Naive thymus-derived CD8-positive, alpha-beta T cell (primary cell): ENCODE data around the gene TRMT1. TPM values are rescaled to one million over a fixed set of nuclear protein-coding genes. Genes with fewer than 3 reads are reported as not detected.

Experiments used
- ATAC-seq, 2 donors: fragments of 150-1000 bp; cut with Tn5 transposase in 1 of 2; sonication (Bioruptor Pico), chemical (Tn5 transposase) in 1 of 2; 1 replicate in 1 of 2; 2 replicates in 1 of 2; pipeline ENCODE4 v1.10.0; 2021; ENCODE audit warnings: mild to moderate bottlenecking in 2 of 2, moderate library complexity in 2 of 2
- POLR2A ChIA-PET: fragments of 350-600 bp; sonication (Branson Sonifier 250); formaldehyde crosslinking; loops from one replicate; lab custom pipeline; 2021; ENCODE audit warnings: antibody characterized with exemption; lab: Charles Lee
- DNase-seq, 10 donors: peaks; one replicate each; pipeline versions ENCODE4 v3.0.0 to v3.0.0-alpha.2; 2020 to 2022
- H3K27ac Mint-ChIP-seq, 10 donors: one replicate each; pipeline ENCODE4 v1.8.0; 2020 to 2022; ENCODE audit warnings: mild to moderate bottlenecking in 10 of 10, mixed read lengths in 10 of 10, moderate library complexity in 4 of 10, inconsistent platforms in 1 of 10
- H3K27me3 Mint-ChIP-seq, 5 donors: one replicate each; pipeline ENCODE4 v1.8.0; 2021 to 2022; ENCODE audit warnings: mixed read lengths in 5 of 5
- H3K36me3 Mint-ChIP-seq, 3 donors: one replicate each; pipeline ENCODE4 v1.8.0; 2020 to 2022; ENCODE audit warnings: mixed read lengths in 3 of 3, mild to moderate bottlenecking in 2 of 3, inconsistent platforms in 1 of 3
- H3K4me1 Mint-ChIP-seq, 4 donors: one replicate each; pipeline ENCODE4 v1.8.0; 2021 to 2022; ENCODE audit warnings: mixed read lengths in 4 of 4
- H3K4me3 Mint-ChIP-seq, 10 donors: one replicate each; pipeline ENCODE4 v1.8.0; 2020 to 2022; ENCODE audit warnings: mild to moderate bottlenecking in 10 of 10, mixed read lengths in 10 of 10, moderate library complexity in 6 of 10, inconsistent platforms in 1 of 10
- H3K9me3 Mint-ChIP-seq, 9 donors: one replicate each; pipeline ENCODE4 v1.8.0; 2020 to 2022; ENCODE audit warnings: mixed read lengths in 9 of 9, mild to moderate bottlenecking in 3 of 9, inconsistent platforms in 1 of 9, moderate library complexity in 1 of 9
- polyA plus RNA-seq, 3 donors: library from polyadenylated mRNA; unstranded; fragments of 300-500 nt; fragmentation: Illumina TruSeq; gene quantifications; one replicate each; pipeline ENCODE4 v1.2.3, GENCODE V29; 2021
- total RNA-seq, 8 experiments: library from RNA in 2 of 8; stranded (reverse) in 2 of 8; gene quantifications; one replicate each; pipeline ENCODE4 v1.2.3 and lab custom pipeline; 2021 to 2026

Gene TRMT1
- total and polyA plus RNA-seq, 5 experiments from 2014 or later = 26.1 to 103 (median 35.1) TPM

DNA sequence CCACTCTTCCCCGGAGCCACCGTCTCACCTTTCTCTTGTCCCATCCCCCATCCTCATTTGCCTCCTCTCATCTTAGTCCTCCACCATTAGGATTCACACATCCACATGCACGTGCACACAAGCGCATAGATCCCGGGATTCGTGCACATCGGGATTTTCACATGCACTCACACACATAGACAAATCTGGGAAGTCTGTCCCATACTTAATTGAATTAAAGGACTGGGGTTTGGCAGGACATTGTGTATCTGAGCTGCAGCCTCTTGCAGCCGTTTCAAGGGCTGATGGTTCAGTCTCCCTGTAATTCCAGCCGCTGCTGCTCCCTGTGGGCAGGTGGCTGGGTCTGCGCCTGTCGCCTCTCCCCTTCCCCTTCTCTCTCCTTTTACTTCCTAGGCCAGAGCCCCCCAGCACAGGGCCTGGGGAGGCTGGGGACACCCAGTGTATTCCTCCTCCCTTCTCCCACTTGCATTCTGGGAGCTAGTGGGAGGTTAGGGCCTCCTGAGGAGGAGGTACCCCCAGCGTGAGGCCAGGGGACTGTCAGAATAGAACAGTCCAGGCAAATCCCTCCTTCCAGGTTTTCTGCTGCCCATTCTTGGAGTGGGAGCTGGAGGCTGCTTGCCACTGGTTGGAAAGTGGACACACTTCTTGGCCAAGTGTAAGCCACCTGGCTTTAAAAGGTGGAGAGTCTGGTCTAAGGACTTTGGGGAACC is 57.4 kb downstream of the TRMT1 start:
- no peaks in the 10 kb centered on the region for H3K36me3 Mint-ChIP-seq
- DNase-seq = no peak
- no peak overlapping the region for H3K4me3 Mint-ChIP-seq
- H3K9me3 Mint-ChIP-seq = no peaks in the 10 kb centered on the region
- H3K27me3 Mint-ChIP-seq = peaks cover 4 to 22% (median 12%) of the 10 kb centered on the region in 5 donors
- no peak for ATAC-seq
- POLR2A ChIA-PET = no interaction called here
- no peak overlapping the region for H3K27ac Mint-ChIP-seq
- H3K4me1 Mint-ChIP-seq = peaks cover 3 to 11% (median 9%) of the 10 kb centered on the region in 4 donors

DNA sequence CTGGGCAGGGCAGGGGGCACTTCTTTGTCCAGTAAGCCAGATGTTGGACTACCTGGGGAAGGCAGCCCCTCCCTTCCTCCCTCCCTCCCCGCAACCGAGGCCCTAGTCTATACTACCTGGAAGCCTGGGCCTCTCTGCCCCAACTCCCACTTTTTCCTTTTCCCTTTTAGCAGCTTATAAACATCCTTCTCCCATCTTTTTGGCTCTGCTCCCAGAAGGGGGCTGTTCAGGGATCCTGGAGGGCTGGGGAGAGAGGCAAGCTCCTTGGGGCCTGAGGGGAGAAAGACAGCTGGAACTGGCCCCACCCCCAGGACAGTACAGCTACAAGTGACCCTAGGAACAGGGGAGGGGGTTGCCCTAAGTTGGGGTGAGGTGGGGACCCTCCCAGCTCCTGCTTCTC is 58.8 kb downstream of the TRMT1 start:
- POLR2A ChIA-PET = interaction anchor here (0.6 to 1.5 kb wide), 2 partner anchors 72 to 139 kb away, joined by 3 to 5 read pairs; no protein-coding TSS in a partner anchor
- Mint-ChIP-seq H3K27me3 (peaks cover 1 to 10% (median 5%) of the 10 kb centered on the region in 5 donors), H3K4me1 (peaks cover 4 to 11% (median 9%) of the 10 kb centered on the region in 4 donors), H3K9me3 (no peaks in the 10 kb centered on the region), H3K36me3 (no peaks in the 10 kb centered on the region), H3K4me3 (no peak overlapping the region), H3K27ac (no peak overlapping the region)
- ATAC-seq (no peak), DNase-seq (no peak)

DNA sequence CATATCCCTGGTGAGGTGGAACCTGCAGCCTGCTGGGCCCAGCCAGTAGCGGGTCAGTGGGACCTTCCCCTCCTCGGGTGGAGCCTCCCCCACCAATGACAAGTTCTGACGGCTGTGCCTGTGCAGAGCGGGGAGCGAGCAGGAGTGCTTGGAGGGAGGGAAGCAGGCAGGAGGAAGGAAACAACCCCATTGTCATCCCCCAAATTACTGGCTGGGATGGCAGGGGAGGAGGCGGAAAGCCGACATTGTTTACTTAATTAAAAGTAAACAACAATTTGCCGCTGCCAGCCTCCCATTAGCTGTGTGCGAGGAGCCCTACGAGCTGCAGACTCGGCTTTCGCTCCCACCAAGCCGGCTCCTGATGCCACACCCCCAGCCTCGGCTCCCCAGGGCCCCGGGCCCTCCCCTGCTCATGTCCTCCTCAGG is 59.4 kb downstream of the TRMT1 start:
- Mint-ChIP-seq H3K27ac (no peak overlapping the region), H3K9me3 (no peaks in the 10 kb centered on the region), H3K4me1 (peaks cover 6 to 11% (median 9%) of the 10 kb centered on the region in 4 donors), H3K36me3 (no peaks in the 10 kb centered on the region), H3K27me3 (peaks cover 1 to 8% (median 5%) of the 10 kb centered on the region in 5 donors), H3K4me3 (no peak overlapping the region)
- no peak for ATAC-seq
- no peak for DNase-seq
- POLR2A ChIA-PET = interaction anchor here (1.5 kb wide), 1 partner anchor 71 kb away, joined by 5 read pairs; no protein-coding TSS in a partner anchor

DNA sequence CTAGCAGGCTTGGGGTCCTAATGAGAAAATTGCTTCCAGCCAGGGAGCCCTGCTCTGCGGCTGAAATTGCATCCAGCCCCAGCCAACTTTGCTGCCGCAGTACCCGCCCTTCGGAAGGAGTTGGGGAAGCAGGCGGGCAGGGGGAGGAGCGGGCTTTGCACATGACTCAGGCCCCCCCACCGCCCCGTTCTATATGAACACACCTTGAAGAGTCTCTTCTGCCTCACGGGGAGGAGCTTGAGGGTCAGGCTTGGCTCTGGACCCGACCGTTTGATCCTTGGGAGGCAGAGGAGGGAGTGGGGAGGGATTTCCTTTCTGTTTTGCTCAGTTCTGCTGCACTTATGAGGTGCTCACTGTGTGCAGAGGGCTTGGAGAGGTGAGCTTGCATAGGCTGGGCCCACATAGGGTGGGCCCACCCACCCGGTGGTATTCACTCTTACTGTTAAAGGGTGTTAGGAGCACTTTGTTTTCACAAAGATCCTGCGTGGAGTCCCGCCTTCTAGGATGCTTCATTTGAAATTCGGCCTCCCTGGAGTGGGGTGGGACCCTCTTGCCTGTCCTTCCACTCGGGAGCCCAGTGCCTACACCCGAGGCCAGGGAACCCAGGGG is 60.4 kb downstream of the TRMT1 start:
- no peak for DNase-seq
- H3K36me3 Mint-ChIP-seq = no peaks in the 10 kb centered on the region
- ATAC-seq = no peak
- H3K27ac Mint-ChIP-seq = no peak overlapping the region
- no peaks in the 10 kb centered on the region for H3K9me3 Mint-ChIP-seq
- POLR2A ChIA-PET = no interaction called here
- H3K27me3 Mint-ChIP-seq = peaks cover 0 to 12% (median 5%) of the 10 kb centered on the region in 5 donors
- no peak overlapping the region for H3K4me3 Mint-ChIP-seq
- H3K4me1 Mint-ChIP-seq = peaks cover 10 to 16% (median 15%) of the 10 kb centered on the region in 4 donors

DNA sequence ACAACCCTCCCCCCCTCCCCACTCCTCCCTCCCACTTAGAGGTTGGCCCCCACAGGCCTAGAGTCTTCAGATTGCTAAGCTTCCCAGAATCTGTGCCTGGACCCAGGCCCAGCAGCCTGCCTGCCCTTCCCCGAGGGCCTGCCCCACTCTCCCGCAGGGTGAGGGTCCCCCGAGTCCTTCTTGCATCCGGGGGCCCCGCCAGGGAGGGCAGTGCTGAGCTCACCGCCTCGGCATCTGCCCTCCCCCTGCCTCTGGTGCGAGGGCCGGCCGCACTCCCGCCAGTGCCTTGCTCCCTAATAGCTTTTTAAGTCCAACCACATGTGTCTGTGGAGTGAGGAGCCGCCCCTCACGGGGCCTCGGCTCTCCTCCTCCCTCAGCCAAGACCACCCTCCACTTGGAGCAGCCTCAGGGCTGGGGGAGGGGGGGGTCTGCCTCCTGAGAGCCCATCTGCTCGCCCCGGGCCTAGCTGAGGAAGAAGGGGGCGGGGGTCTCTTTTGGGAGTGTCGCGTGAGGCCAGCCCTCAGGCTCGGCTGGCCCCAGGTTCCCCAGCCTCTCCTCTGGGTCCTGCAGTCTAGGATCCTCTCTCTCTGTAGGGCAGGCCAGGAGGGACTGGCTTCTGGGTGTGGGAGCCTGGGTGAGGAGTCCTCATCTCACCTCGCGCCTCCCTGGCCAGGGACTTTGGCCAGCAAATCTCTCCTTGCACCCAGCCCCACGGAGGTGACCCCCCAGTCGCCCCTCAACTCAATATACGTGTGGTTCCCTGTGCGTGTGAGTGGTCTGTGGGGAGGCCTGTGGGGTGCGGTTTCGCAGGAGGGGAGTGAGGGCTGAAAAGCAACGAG is 61.1 kb downstream of the TRMT1 start:
- Mint-ChIP-seq H3K36me3 (no peaks in the 10 kb centered on the region), H3K27ac (no peak overlapping the region), H3K27me3 (peaks cover 0 to 19% (median 5%) of the 10 kb centered on the region in 5 donors), H3K4me1 (peaks cover 9 to 14% (median 13%) of the 10 kb centered on the region in 4 donors), H3K4me3 (no peak overlapping the region), H3K9me3 (no peaks in the 10 kb centered on the region)
- ATAC-seq (no peak), DNase-seq (no peak)
- POLR2A ChIA-PET = no interaction called here

Other genes with a start within 250 kb of the TRMT1 start
- 10 to 100 TPM; 26.2 to 27.3 TPM for gene DNASE2, start 235.3 kb downstream of the TRMT1 start, total RNA-seq
- gene DNASE2, start 235.3 kb downstream of the TRMT1 start, polyA plus RNA-seq = 10 to 100 TPM; 46.1 to 49.5 (median 46.2) TPM
- not detected for gene KLF1, start 229.5 kb downstream of the TRMT1 start, total RNA-seq
- gene KLF1, start 229.5 kb downstream of the TRMT1 start, polyA plus RNA-seq = under 1 TPM in 1 of 3 donors, not detected in 2; 0.45 TPM
- gene GCDH, start 225.6 kb downstream of the TRMT1 start, total RNA-seq = 10 to 100 TPM; 68.5 to 69.8 TPM
- 10 to 100 TPM; 18.0 to 20.7 (median 19.8) TPM for gene GCDH, start 225.6 kb downstream of the TRMT1 start, polyA plus RNA-seq
- gene SYCE2, start 197.4 kb downstream of the TRMT1 start, total RNA-seq = 1 to 10 TPM in 1 of 2 experiments, not detected in 1; 1.8 TPM
- not detected for gene SYCE2, start 197.4 kb downstream of the TRMT1 start, polyA plus RNA-seq
- gene FARSA, start 183.0 kb downstream of the TRMT1 start, total RNA-seq = 10 to 100 TPM; 54.6 to 60.5 TPM
- gene FARSA, start 183.0 kb downstream of the TRMT1 start, polyA plus RNA-seq = 10 to 100 TPM; 49.8 to 87.7 (median 63.6) TPM
- 100 to 1,000 TPM; 448 to 463 TPM for gene CALR, start 178.1 kb downstream of the TRMT1 start, total RNA-seq
- 100 to 1,000 TPM; 135 to 190 (median 165) TPM for gene CALR, start 178.1 kb downstream of the TRMT1 start, polyA plus RNA-seq
- 100 to 1,000 TPM; 117 to 125 TPM for gene RAD23A, start 170.9 kb downstream of the TRMT1 start, total RNA-seq
- 100 to 1,000 TPM in 2 of 3 donors, 10 to 100 TPM in 1; 78.0 to 114 (median 102) TPM for gene RAD23A, start 170.9 kb downstream of the TRMT1 start, polyA plus RNA-seq
- gene GADD45GIP1, start 159.5 kb downstream of the TRMT1 start, total RNA-seq = 10 to 100 TPM; 17.3 to 17.8 TPM
- gene GADD45GIP1, start 159.5 kb downstream of the TRMT1 start, polyA plus RNA-seq = 10 to 100 TPM; 59.4 to 65.1 (median 64.7) TPM
- not detected for gene DAND5, start 147.2 kb downstream of the TRMT1 start, total RNA-seq
- gene DAND5, start 147.2 kb downstream of the TRMT1 start, polyA plus RNA-seq = not detected
- gene NFIX, start 121.3 kb downstream of the TRMT1 start, total RNA-seq = 1 to 10 TPM; 4.9 to 8.6 TPM
- 1 to 10 TPM in 1 of 3 donors, under 1 TPM in 1, not detected in 1; 0.68 to 1.5 TPM for gene NFIX, start 121.3 kb downstream of the TRMT1 start, polyA plus RNA-seq
- 1 to 10 TPM; 6.6 to 7.9 TPM for gene LYL1, start 13.9 kb downstream of the TRMT1 start, total RNA-seq
- gene LYL1, start 13.9 kb downstream of the TRMT1 start, polyA plus RNA-seq = 1 to 10 TPM in 2 of 3 donors, under 1 TPM in 1; 0.37 to 2.6 (median 1.3) TPM
- 10 to 100 TPM; 24.5 to 25.7 TPM for gene NACC1, start 1.5 kb upstream of the TRMT1 start, total RNA-seq
- gene NACC1, start 1.5 kb upstream of the TRMT1 start, polyA plus RNA-seq = 1 to 10 TPM; 1.4 to 3.4 (median 1.9) TPM
- 10 to 100 TPM; 60.2 to 62.8 TPM for gene STX10, start 33.6 kb upstream of the TRMT1 start, total RNA-seq
- 10 to 100 TPM; 36.1 to 56.2 (median 50.2) TPM for gene STX10, start 33.6 kb upstream of the TRMT1 start, polyA plus RNA-seq
- 100 to 1,000 TPM; 105 to 112 TPM for gene IER2, start 33.7 kb upstream of the TRMT1 start, total RNA-seq
- gene IER2, start 33.7 kb upstream of the TRMT1 start, polyA plus RNA-seq = 100 to 1,000 TPM; 100 to 162 (median 107) TPM